Thymus (tissue), 11 donors: ENCODE data around the gene MLN. TPM values are rescaled to one million over a fixed set of nuclear protein-coding genes. Genes with fewer than 3 reads are reported as not detected.

Experiments used
- DNase-seq, 9 donors: peaks; one replicate each; pipeline ENCODE4 v3.0.0-alpha.2; 2013; ENCODE audit warnings: low spot score in 9 of 9, low read depth in 6 of 9, missing footprints in 1 of 9
- H3K27ac ChIP-seq, 2 donors: one replicate each; pipeline ENCODE4 v1.5.1; 2013; ENCODE audit warnings: control low read depth in 1 of 2, low read depth in 1 of 2, low read length in 1 of 2, mild to moderate bottlenecking in 1 of 2, moderate library complexity in 1 of 2
- H3K27me3 ChIP-seq, 2 donors: one replicate each; pipeline ENCODE4 v1.5.1; 2013; ENCODE audit warnings: low read length in 1 of 2; ENCODE audit not compliant: control insufficient read depth in 2 of 2, insufficient read depth in 1 of 2
- H3K36me3 ChIP-seq, 2 donors: one replicate each; pipeline ENCODE4 v1.5.1; 2013; ENCODE audit warnings: low read length in 1 of 2, mild to moderate bottlenecking in 1 of 2, moderate library complexity in 1 of 2; ENCODE audit not compliant: control insufficient read depth in 2 of 2, insufficient read depth in 2 of 2
- H3K4me1 ChIP-seq, 2 donors: one replicate each; pipeline ENCODE4 v1.5.1; 2013; ENCODE audit warnings: low read length in 2 of 2; ENCODE audit not compliant: control insufficient read depth in 2 of 2, insufficient read depth in 2 of 2
- H3K4me3 ChIP-seq, 2 donors: one replicate each; pipeline ENCODE4 v1.5.1; 2013; ENCODE audit warnings: low read length in 2 of 2, control low read depth in 1 of 2, mild to moderate bottlenecking in 1 of 2
- H3K9me3 ChIP-seq, 2 donors: one replicate each; pipeline ENCODE4 v1.5.1; 2013; ENCODE audit warnings: low read length in 1 of 2, mild to moderate bottlenecking in 1 of 2; ENCODE audit not compliant: control insufficient read depth in 2 of 2, insufficient read depth in 1 of 2
- WGBS: extraction: QIAGEN DNeasy Blood & Tissue Kit; methylation state at CpG from one replicate; pipeline ENCODE4 v1.1.7; 2013; 5-methylcytosine and 5-hydroxymethylcytosine counted together
- polyA plus RNA-seq: library from polyadenylated mRNA; stranded (reverse); fragments of 200-250 nt; gene quantifications from one replicate; pipeline ENCODE4 v1.2.3, GENCODE V29; 2013
- total RNA-seq: library from RNA; stranded (reverse); fragments of 120-200 nt; gene quantifications from one replicate; pipeline ENCODE4 v1.2.4, GENCODE V29; 2013
- donor health status: healthy.

The MLN gene
- total and polyA plus RNA-seq, 2 donors = 0.61 to 8.7 TPM

DNA sequence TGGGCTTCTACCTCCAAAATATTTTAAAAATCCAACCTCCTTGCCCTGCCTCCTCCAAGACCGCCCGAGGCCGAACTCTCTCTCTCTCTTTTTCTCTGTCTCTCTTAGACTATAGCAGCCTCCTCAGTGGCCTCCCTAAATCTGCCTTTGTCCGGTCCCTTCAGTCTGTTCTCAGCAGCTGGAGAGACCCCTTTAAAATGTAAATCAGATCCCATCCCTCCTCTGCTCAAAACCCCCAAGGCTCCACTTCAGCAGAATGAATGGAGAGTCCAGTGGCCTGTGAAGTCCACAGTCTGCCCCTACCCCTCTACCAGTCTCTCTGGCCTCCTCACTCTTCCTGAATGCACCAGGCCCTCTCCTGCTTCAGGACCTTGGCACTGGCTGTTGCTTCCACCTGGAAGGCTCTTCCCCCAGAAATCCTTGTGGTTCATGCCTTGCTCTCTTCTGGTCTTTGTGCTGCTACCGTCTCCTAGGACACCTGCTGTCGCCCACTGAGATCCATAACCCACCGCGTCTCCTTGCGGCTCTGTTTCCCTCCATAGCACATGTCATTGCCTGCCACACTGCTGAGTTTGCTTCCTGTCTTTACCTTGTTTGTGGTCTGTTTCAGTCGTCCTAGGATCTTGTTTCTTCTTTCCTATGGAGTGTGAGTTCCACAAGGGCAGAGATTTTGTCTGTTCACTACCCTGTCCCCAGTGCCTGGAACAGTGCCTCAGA, 6.0 kb downstream of the MLN start:
- H3K9me3 ChIP-seq = no peaks in the 10 kb centered on the region
- WGBS = 44% methylated on average over 10 of the region's 10 CpGs
- no peak overlapping the region for H3K27ac ChIP-seq
- DNase-seq = peak in 2 of 9 donors; percentile 4 to 16
- no peaks in the 10 kb centered on the region for H3K4me1 ChIP-seq
- H3K36me3 ChIP-seq = no peaks in the 10 kb centered on the region
- H3K4me3 ChIP-seq = no peak overlapping the region
- H3K27me3 ChIP-seq = peaks cover 0 to 56% of the 10 kb centered on the region in 2 donors

DNA sequence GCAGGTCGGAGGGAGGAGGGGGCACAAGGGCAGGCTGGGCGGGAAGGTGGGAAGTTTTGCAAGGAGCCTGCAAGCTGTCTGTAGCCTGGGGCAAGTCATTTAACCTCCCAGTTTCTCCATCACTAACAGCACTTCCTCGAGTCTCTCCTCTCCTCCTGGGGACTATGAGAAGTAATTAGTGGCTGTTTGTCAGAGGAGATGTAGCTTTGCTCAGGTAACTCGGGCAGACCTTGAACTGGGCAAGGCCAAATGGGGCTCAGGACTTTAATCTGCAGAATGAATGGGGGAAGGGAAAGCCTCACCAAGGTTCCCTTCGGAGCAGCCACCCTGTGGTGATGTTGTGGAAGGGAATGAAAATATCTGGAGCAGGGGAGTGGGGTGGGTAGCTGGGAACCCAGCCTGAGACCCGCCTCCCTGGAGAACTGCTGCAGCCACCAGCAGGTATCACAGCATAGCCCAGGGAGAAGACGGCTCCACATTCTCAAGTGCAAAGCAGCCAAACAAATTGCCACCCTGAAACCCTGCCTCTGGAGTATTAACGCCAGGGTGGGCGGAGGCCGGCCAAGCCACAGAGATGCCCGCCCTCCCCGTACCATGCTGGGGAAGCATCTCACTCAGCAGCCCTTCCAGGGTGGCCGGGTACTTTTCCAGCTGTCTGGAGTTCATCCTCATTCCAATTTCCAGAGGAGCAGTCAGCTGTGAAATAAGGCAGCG, 8.7 kb downstream of the MLN start:
- no peak overlapping the region for H3K4me3 ChIP-seq
- no peak overlapping the region for H3K27ac ChIP-seq
- WGBS = 66% methylated on average over 14 of the region's 14 CpGs
- H3K36me3 ChIP-seq = no peaks in the 10 kb centered on the region
- no peak for DNase-seq
- peaks cover 0 to 49% of the 10 kb centered on the region in 2 donors for H3K27me3 ChIP-seq
- H3K4me1 ChIP-seq = no peaks in the 10 kb centered on the region
- H3K9me3 ChIP-seq = no peaks in the 10 kb centered on the region

DNA sequence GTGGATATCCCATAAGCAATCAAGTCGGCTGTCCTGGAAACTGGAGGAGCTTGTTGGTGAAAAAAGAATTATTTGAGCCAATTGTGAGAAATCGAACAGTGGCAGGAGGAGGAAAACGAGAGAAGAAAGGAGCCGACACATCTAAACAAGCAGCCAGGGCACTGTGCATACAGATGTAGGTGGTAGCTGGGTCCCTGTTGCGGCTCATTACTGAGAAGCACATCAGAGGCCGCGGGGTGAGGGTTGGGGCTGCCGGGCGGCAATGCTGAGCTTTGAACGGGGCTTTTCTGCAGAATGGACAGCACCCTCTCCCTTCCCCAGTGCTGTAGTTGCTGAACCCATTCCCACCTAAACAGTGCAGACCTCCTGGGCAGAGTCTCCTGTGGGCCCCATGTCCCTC, 10.8 kb downstream of the MLN start:
- WGBS = 77% methylated on average over 10 of the region's 10 CpGs
- Histone ChIP-seq H3K36me3 (no peaks in the 10 kb centered on the region), H3K27ac (no peak overlapping the region), H3K4me1 (peaks cover 0 to 8% of the 10 kb centered on the region in 2 donors), H3K4me3 (no peak overlapping the region), H3K9me3 (no peaks in the 10 kb centered on the region), H3K27me3 (peaks cover 0 to 44% of the 10 kb centered on the region in 2 donors)
- DNase-seq = no peak

DNA sequence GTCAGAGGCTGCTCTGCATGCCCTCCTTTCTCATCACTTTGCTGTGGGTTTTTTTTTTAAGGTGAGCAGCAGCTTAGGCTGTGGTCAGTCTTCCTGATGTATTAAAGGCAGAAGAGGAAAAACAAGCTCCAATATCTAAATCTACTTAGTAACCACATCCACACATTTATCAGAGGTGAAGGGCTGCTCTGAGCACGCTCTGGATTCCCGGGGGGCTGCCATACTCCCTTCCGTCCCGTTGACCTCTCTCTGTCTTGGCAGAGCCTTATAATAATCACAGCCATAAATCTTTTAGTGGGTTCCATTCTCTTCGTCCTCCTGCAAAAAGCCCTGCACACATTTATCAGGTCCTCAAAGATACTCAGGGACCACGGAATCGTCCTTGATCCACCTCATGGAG, 12.2 kb downstream of the MLN start:
- Histone ChIP-seq H3K27ac (no peak overlapping the region), H3K36me3 (peaks cover 0 to under 1% of the 10 kb centered on the region in 2 donors), H3K4me3 (no peak overlapping the region), H3K4me1 (peaks cover 10 to 21% of the 10 kb centered on the region in 2 donors), H3K9me3 (no peaks in the 10 kb centered on the region), H3K27me3 (peaks cover 0 to 41% of the 10 kb centered on the region in 2 donors)
- WGBS = 90% methylated on average over 7 of the region's 7 CpGs
- no peak for DNase-seq

- peaks cover 17 to 24% of the 10 kb centered on the region in 2 donors for H3K4me1 ChIP-seq
- DNase-seq = no peak
- H3K36me3 ChIP-seq = peaks cover 0 to 4% of the 10 kb centered on the region in 2 donors
- H3K27me3 ChIP-seq = peaks cover 0 to 37% of the 10 kb centered on the region in 2 donors
- H3K4me3 ChIP-seq = no peak overlapping the region
- over 99% methylated on average over 5 of the region's 5 CpGs for WGBS
- no peak overlapping the region for H3K27ac ChIP-seq
- H3K9me3 ChIP-seq = no peaks in the 10 kb centered on the region
Measured at GRCh38 chr6:33790910-33791309, 12.9 kb downstream of the MLN start.

- Histone ChIP-seq H3K27ac (no peak overlapping the region), H3K4me3 (no peak overlapping the region), H3K9me3 (no peaks in the 10 kb centered on the region), H3K36me3 (peaks cover under 1 to 10% of the 10 kb centered on the region in 2 donors), H3K27me3 (peaks cover 0 to 33% of the 10 kb centered on the region in 2 donors), H3K4me1 (peaks cover 18 to 24% of the 10 kb centered on the region in 2 donors)
- WGBS = 97% methylated on average over 2 of the region's 2 CpGs
- no peak for DNase-seq
Measured at GRCh38 chr6:33790379-33790778, 13.4 kb downstream of the MLN start.

DNA sequence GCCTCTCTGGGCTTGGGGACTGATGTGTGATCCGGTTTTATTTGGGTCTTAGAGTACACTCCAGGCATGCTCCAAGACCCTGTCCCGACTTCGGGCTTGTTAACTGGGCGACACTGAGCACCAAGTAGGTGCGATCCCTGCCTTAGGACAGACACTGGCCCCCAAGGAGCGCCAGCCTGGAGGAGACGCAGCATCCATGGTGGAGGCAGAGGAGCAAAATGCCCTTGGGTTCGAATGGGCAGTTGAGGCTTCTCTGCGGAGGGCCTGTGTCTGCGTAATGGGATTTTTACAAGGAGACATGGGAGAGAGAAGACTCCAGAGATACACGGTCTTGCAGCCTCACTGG, 14.3 kb downstream of the MLN start:
- 94% methylated on average over 11 of the region's 11 CpGs for WGBS
- Histone ChIP-seq H3K27ac (no peak overlapping the region), H3K9me3 (no peaks in the 10 kb centered on the region), H3K27me3 (peaks cover 0 to 25% of the 10 kb centered on the region in 2 donors), H3K36me3 (peaks cover 9 to 18% of the 10 kb centered on the region in 2 donors), H3K4me3 (peak overlapping the region in 1 of 2 donors; percentile 92), H3K4me1 (peaks cover 18 to 28% of the 10 kb centered on the region in 2 donors)
- no peak for DNase-seq

GRCh38 chr6:33788694-33789549, 14.9 kb downstream of the MLN start, which contains the start of gene LEMD2:
Gene LEMD2, minus strand, starts transcription at chr6:33789130. Its CDS starts 14 bp downstream, at chr6:33789116.
- Histone ChIP-seq H3K27ac (peak within 1 kb of the TSS; percentile 89 to 98), H3K4me1 (peaks cover 18 to 28% of the 10 kb centered on the region in 2 donors), H3K27me3 (peaks cover 0 to 20% of the 10 kb centered on the region in 2 donors), H3K9me3 (no peaks in the 10 kb centered on the region), H3K36me3 (peaks cover 15 to 24% of the 10 kb centered on the region in 2 donors), H3K4me3 (peak within 1 kb of the TSS; percentile 63 to 92)
- WGBS = 5% methylated on average over 86 of the region's 86 CpGs
- DNase-seq = peak; percentile 73 to 96 (median 90)
